Right lobe of liver (tissue), 4 donors: ENCODE data around the gene ZNF512B.

ENCODE experiments used
- POLR2A ChIP-seq: fragments of 450-650 bp; IDR thresholded peaks from one replicate; pipeline ENCODE4 v1.6.1; 2017; ENCODE audit warnings: antibody characterized with exemption, mild to moderate bottlenecking
- TF ChIP-seq, protein P1 (sequence below), 4 donors: fragments of 200-600 bp in 3 of 4; fragments of 450-650 bp in 1 of 4; IDR thresholded peaks; one replicate each; pipeline versions ENCODE4 v1.5.1 to v1.8.0; 2016 to 2022; ENCODE audit warnings: antibody characterized with exemption in 4 of 4, mild to moderate bottlenecking in 2 of 4
- donor health status: DM: no; HTN: no; CAD: no.
- donor health status: DM: no; HTN: no; CAD: no.
- donor health status: DM: no; HTN: yes; CAD: no.

DNA sequence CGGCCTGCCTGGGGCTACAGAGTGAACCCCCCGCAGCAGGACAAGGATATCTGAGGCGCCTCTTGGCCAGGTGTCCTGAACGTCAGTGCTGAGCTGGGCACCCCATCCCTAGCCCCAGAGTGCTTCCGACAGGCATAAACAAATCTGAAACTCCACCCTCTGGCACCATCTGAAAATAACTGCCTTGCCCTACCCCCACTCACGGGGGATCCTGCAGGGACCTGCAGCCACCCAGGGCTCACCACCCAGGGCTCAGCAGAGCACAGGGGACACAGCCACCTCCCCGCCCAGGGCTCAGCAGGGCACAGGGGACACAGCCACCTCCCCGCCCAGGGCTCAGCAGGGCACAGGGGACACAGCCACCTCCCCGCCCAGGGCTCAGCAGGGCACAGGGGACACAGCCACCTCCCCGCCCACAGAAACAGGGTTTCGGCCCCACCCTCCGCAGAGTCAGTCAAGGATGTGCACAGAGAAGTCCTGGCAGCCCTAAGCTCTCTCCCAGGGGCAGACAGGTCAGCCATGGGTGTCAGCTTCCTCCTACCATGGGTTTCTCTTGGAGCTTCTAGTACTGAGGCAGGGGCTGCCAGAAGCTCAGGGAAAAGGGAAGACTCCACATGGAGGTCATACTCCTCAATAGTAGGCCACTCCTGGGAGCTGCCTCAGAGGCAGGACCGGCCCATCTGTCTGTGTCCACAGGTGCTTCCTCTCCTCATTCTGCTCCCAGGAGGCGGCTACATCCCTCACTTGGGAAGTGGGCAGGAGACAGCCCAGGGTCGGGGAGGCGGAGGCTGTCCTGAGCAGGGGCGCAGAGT lies 18.1 kb downstream of the ZNF512B start:
- no peak for TF ChIP-seq POLR2A
- TF ChIP-seq, protein P1, sequence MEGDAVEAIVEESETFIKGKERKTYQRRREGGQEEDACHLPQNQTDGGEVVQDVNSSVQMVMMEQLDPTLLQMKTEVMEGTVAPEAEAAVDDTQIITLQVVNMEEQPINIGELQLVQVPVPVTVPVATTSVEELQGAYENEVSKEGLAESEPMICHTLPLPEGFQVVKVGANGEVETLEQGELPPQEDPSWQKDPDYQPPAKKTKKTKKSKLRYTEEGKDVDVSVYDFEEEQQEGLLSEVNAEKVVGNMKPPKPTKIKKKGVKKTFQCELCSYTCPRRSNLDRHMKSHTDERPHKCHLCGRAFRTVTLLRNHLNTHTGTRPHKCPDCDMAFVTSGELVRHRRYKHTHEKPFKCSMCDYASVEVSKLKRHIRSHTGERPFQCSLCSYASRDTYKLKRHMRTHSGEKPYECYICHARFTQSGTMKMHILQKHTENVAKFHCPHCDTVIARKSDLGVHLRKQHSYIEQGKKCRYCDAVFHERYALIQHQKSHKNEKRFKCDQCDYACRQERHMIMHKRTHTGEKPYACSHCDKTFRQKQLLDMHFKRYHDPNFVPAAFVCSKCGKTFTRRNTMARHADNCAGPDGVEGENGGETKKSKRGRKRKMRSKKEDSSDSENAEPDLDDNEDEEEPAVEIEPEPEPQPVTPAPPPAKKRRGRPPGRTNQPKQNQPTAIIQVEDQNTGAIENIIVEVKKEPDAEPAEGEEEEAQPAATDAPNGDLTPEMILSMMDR (IDR thresholded peaks at IDR 0.05), result no peak
